ENCODE data around the gene CD300LF.

CD300LF gene

DNA sequence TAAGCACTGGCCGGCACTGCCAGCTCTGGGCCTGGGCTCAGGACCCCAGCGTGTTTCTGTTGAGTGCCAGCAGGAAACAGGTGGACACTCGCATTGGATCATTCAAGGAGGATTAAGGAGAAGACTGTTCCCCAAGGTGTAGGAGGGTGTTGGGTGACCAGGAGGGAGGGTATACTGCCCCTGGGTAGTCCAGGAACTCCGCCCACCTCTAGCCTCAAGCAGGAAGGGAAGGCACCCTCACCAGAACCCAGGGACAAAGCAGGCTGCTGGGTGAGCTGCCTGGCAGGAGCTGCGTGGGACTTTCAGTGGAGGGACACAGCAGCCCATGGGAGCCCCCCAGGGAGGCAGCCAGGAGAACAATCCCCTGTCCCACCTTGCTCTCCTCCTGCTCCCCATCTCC lies 16.6 kb upstream of the CD300LF start:
- no peak for DNase-seq

DNA sequence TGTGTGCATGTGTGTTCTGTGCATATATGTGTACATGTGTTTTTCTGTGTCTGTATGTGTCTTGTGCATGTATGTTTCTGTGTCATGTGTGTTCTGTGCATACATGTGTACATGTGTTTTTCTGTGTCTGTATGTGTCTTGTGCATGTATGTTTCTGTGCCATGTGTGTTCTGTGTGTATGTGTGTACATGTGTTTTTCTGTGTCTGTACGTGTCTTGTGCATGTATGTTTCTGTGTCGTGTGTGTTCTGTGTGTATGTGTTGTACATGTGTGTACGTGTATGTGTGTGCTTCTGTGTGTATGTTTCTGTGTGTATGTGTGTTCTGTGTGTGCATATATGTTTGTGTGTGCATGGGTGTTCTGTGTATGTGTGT lies 16.0 kb upstream of the CD300LF start:
- no peak for DNase-seq

DNA sequence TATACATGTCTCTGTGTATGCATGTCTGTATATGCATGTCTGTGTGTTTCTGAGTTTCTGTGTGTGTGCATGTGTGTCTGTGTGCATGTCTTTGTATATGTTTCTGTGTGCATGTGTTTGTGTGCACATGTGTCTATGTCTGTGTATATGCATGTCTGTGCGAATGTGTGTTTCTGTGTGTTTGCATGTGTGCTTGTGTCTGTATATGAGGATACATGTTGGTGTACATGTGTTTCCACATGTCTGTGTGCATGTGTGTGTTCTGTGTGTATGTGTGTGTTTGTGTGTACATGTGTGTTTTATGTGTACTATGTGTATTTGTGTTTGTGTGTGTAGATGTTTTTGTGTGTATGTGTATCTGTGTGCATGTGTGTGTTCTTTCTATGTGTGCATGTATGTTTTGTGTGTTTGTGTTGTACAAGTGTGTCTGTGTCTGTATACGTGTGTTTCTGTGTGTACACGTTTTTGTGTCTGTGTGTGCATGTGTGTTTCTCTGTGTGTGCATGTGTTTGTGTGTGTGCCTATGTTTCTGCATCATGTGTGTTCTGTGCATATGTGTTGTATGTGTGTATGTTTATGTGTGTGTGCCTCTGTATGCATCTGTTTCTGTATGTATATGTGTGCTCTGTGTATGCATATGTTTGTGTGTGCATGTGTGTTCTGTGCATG lies 15.4 kb upstream of the CD300LF start:
- DNase-seq = no peak

DNA sequence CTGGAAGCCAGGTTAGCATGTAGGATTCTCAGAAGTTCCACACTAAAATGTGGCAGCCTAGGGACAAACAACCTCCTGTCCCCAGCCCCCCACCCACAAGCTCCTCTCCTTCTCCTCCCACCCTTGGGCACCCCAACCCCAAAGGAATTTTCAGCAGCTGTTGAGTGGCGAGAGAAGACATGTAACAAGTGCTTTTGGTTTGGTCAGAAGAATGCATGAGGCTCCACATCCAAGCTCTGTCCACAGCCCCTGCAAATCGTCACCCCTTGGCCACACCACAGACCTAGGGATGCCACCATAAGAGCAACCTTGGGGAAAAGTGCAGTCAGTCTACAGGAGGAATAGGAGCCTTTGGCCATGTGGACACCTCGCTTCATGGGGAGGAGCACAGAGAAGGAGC lies 12.4 kb upstream of the CD300LF start:
- no peak for DNase-seq

DNA sequence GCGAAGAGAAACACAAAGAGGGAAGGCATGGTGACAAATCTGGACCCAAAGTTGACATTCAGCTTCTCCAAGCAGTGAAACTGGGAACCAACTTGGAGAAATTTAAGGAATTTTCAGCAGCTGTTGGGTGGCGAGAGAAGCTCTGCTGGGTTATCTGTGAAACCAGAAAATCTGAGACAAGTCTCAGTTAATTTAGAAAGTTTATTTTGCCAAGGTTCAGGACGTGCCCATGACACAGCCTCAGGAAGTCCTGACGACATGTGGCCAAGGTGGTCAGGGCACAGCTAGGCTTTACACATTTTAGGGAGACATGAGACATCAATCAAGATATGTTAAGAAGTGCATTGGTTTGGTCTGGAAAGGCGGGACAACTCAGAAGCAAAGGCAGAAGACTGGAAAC lies 11.2 kb upstream of the CD300LF start:
- DNase-seq = no peak

DNA sequence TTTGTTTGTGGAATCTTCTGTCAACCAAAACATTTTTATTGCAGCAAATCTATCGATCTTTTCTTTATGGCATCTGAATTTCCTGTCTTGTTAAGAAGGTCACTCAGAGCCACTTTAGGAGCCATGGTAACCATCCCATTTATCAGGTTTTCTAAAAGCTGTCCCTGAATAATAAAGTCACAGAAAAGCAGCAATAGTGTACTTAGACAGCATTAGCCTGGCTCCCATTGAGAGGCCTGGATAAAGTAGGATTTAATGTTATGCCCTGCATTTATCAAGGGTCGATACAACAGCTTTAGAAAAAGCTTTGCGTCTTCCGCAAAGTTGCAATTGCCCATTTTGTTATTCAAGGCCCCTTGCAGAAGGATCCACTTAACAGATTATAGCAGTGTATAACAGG lies 10.1 kb upstream of the CD300LF start:
- no peak for DNase-seq

DNA sequence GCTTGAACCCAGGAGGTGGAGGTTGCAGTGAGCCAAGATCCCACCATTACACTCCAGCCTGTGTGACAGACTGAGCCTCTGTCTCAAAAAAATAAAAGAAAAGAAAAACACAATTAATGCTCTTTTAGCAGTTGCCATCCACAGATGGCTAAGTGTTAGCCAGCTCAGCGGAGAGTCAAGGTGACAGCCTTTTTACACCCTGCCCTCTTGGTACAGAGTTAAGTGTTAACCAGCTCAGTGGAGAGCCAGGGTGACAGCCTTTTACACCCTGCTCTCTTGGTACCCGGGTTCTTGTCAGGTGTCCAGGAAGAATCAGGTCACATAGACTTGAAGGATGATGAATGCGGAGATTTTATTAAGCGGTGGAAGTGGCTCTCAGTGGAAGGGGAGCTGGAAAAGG lies 7.8 kb upstream of the CD300LF start:
- DNase-seq = no peak

DNA sequence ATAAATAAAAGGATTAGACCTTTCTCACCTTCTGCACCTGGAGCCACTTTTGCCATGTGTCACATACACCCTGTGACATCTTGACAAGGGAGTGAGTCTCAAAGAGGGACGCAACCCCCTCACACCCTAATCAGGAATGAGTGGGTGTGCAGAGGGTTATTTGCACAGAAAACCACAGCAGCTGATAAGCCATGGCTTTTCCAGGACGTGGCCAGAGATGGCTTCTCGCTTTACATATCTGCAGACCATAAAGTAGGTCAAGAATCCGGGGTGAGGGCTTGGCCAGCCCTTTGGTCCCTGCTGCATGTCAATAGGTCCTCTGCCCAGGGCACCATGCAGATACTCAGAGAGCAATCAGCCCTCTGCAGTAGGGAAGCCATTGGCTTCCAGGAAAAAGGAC lies 2.4 kb upstream of the CD300LF start:
- DNase-seq = no peak

DNA sequence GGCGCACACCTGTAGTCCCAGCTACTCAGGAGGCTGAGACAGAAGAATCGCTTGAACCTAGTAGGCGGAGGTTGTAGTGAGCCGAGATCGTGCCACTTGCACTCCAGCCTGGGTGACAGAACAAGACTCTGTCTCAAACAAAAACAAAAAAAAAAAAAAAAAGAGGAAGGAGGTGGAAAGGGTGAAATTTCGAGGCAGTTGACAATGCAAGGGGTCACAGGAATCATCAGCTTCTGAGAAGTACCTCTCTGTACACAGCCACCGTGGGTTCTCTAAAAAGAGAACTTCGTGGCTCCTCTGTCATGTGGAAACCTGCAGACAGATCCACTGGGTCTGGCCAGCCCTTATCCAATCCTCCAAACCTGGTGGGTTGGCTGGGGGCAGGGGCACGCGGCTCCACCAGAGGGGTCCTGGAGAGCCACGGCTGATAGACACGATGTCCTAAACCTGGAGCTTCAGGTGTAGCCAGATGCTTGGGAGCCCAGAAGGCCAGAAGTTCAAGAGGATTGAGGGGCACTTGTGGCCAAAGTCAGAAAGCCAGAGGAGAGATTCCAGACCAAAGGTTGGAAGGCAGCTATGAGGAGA lies 540 bp upstream of the CD300LF start:
- DNase-seq = no peak

DNA sequence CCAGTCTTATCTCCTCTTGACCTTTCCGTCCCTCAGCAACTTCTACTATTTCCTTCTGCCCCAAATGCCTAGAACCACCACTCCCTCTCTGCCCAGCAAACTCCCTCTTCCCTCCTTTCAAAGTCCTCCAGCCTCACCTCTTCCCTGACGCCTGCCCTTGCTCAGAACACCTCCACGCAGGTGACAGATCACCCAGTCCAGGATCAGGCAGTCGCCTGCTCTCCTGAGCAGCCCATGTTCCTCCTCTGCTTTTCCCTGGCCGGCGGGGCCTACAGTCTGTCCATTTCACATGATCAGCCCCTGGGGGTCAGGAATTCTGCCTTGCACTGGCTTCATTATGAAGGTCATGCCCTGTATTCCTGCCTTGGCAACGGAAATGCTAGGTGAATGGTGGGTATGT lies 422 bp downstream of the CD300LF start:
- DNase-seq = no peak

DNA sequence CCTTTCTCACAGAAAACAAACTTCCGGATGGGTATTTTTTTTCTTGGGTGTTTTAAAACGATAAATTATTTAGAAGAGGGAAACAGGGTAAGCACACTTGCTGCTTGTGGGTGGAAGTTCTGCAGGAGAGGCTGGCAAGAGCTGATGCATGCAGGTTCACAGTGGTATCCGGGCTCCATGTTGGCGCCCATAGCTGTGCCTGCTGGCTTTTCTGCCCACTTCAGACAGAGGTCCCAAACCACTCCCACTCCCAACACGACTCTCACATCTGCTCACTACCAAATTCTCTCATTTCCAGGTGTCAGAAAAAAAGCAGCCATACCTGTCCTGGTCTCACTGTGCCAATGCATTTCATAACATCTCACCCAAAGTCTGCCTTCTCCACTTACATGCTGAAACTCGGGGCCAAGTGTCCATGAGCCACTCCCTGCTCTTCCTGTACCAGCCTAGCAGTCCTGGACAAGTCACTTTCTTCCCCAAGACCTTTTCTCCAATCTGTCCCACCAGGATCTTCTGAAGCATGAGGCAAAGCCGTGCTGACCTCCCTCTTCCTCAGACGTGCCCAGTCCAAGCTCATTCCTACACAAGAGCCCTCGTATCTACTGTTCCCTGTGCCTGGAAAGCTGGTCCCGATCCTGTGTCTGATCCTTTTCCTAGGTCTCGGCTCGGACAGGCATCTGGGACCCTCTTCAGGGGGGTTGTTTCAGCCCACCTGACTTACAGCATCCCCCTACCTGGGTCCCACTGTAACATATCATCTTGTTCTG lies 1.5 kb downstream of the CD300LF start:
- DNase-seq = no peak

DNA sequence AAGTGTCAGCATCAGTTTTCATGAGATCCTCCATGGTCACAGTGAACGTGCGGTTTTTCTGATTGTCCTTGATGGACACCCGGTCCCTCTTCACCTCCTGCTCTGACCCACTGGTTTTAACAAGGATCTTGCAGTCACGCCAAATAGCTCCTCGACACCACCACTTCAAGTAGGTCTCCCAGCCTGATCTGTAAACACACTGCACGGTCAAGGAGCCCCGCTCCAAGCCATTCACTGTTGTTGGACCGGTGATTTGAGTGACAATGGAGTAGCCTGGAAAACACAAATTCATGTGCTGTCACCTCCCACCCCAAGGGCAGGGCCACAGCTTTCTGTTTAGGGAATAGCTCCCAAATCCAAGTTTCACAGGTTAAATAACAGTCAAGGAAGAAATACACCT lies 8.2 kb downstream of the CD300LF start:
- no peak for DNase-seq

DNA sequence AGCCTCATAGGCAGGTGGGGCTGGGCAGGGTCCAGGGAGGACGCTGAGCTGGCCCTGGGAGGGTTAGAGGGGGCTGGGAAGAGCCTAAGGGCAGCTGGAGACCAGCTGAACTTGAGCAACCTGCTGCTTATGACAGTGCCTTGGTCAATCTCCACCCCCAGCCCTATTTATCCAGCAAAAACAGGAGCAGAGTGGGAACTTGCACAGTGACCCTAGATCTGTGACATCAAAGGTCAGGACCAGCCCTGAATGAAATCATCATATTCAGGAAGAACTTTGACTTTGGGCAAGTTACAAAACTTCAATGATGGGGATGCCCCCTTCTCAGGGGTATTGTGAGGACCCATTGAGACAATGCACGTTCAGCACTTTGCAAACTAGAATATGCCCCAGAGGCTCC lies 9.4 kb downstream of the CD300LF start:
- no peak for DNase-seq

DNA sequence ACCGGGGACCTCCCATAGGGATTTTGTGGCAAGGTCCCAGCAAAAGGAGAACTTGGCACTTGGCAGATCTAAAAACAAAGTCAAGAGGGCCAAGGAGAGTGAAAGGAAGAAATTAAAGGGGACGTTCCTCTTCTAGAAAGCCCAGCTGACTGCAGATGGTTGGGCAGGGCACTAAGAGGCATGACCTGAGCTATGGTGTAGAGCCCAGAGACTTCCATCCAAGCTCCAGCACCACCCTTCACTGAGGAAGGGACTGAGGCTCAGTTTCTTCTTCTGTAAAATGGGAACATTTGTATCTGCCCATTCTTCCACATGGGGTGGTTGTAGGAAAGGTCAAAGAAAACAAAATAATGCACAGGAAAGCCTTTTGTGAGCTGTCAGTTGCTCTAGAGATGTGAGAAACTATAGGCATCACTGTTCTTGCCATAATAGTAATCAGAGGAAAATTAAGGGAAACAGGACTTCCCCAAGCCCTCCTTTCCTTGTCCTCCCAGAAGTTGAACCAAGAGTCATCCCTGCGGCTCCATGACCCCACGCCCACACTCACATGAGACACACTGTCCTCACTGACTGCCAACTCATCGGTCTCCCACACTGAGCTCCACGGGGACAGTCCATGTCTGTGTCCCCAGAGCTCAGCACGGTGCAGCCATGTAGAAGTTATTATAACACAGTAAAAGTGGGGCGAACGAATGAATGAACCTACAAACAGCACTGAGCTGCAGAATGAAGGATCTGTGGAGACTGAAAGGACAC lies 10.4 kb downstream of the CD300LF start:
- no peak for DNase-seq

DNA sequence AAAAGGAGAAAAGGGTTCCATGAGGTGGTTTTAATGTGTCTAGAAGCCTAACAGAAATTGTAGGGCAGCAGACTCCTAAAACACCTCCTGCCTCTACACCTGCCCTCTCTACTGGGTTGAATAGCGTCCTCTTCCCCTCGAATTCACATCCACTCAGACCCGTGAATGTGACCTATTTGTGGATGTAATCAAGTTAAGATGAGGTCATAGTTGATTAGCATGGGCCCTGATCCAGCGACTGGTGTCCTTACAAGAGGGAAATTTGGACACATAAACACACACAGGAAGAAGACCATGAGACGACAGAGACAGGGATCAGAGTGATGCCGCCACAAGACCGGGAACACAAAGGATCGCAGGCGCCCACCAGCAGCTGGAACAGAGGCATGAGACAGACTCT lies 13.5 kb downstream of the CD300LF start:
- no peak for DNase-seq

DNA sequence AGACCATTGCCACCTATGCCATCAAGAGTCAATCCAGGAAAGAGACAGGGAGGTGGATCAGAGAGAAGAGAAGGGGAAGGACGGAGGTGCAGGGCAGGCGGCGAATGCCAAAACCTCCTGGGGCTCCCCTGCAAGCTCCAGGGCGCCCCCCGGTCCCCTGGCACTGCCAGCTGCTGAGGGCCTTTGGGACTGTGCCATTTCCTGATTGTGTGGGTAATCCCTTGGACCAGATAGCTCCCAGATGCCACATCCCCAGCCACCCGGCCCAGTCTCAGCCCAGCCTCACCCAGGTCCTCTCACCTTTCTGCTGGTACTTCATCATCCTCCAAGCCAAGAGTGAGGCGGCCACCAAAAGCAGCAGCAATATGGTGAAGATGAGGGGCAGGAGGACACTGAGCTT lies 14.7 kb downstream of the CD300LF start:
- DNase-seq = no peak

DNA sequence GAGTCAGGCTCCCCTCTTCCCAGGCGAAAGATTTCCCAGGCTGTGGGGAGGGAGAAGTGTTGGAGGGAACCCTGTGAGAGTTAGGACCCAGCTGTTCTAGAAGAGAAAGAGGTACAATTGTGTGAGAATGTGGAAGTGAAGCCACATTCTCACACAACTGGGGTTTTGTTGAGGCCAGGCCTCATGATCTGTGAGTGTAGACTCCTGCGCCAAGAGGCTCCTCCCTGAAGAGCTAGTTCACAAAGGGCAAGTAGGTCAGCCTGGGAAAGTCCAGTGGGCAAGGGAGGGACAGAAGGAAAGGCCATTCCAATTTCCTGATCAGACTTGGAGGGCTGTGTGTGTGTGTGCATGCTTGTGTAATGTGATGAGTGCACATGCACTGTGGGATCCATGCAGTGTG lies 15.2 kb downstream of the CD300LF start:
- DNase-seq = no peak

DNA sequence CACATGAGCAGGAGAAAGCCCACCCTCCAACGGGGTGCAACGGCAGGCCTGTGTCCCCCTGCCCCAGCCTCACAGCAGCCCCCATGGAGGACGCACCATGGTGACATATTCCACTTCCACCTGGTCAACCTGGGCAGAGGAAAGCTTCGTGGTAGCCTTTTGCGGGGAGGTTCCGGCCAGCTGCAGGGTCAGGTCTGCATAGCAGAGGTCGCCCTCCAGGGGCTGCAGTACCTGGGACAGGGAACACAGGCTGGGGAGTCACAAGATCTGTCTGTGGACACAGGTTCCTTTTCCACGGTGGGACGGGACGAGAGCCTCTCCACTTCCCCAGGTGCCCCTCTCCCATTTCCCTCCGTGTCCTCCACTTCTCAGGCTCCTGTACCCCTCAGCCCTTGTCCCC lies 17.1 kb downstream of the CD300LF start:
- DNase-seq = no peak

DNA sequence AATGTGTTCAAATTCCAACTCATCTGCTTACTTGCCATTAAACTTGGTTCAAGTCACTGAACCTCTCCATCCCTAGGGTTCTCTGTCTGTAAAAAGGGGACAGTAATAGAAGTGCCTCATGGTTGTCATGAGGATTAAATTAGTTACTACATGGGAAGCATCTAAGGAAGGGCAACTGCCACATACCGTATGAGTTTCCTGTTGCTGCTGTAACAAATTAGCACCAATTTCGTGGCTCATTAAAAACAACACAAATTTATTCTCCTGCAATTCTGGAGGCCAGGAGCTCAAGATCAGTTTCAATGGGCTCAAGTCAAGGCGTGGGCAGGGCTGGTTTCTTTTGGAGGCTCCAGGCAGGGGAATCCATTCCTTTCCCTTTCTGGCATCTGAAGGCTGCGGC lies 18.6 kb downstream of the CD300LF start:
- DNase-seq = no peak

DNA sequence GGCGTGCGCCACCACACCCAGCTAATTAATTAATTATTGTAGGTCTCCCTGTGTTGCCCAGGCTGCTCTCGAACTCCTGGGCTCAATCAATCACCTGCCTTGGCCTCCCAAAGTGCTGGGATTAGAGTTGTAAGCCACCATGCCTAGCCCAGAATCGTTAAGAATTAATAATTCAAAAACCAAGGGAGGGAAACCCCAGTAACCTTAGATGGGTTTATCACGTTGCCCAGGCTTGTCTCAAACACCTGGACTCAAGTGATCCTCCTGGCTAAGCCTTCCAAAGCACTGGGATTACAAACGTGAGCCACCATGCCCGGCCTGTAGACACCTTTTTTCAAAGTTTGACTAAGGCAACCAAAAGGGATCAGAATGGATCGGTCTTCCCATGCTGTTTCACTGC lies 21.6 kb downstream of the CD300LF start:
- no peak for DNase-seq

DNA sequence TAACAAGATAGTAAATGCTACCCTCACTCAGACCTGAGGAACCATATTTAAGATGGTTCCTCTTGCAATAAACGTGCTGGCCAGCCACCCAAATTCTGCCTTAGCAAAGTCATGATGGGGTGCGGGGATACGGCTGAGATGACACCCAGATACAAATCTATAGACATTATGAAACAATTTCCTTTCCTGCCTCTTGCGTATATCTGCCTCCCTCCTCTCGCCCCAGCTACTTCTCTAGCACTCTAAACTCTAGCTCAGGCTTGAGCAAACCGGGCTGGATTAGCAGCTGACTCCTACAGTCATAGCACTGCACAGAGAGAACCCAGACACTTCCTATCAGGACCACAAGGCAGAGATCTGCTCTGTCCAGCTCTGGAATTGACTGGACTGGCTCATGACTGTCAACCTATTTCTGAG lies 22.3 kb downstream of the CD300LF start:
- no peak for DNase-seq

DNA sequence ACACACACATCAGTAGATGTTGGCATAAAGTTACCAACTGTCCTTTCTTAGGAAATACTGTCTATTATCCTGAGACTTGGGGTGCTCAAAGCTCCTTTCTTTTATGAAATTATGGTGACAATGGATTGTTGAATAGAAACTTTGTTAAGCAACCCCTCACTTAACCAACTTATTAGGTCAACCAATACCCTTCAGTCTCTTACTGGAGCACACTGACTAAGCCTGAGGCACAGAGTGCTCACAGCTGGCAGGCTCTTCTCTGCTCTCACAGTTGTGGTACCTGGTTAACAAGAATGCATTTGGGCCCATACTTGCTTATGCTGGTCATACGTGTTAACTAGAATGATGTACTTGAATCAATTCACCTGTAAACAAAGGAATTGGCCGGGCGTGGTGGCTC lies 24.8 kb downstream of the CD300LF start:
- no peak for DNase-seq

DNA sequence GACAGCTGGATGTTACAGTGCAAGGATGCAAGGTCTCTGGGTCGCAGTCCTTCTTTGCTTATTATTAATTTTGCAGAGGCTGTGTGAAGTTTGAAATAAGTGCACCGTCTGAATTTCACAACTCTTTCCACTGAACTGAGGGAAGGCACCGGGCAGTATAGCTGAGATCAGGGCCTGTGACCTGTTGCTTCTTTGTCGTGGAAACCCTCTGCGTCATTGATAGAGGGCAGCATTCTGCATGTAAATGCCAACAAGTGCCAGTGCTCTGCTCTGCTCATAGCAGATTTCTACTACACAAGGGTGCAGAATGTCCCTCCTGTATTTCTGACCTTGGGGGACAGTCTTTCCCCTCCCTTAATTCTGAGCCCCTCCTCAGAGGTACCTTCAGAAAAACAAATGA lies 26.0 kb downstream of the CD300LF start:
- no peak for DNase-seq
